ENCODE results near the gene IL18R1.

- TF ChIP-seq POLR2AphosphoS5 (IDR thresholded peaks at IDR 0.05; ENCODE audit: borderline replicate concordance, low read depth, low read length) (no peak), EZH2 (IDR thresholded peaks at IDR 0.05) (no peak), FOXP2 (optimal IDR thresholded peaks at IDR 0.05; ENCODE audit: control extremely low read depth, extremely low read length, insufficient read depth) (no peak)
Observed at GRCh38 chr2:102437122-102437521, 81.5 kb downstream of the IL18R1 start.
